HCT116 (cell line): Measurements from ENCODE around the gene ARFIP2.

ENCODE experiments used
- CTCF ChIP-seq, 3 experiments: fragments of 200-600 bp in 1 of 3; sonication (generic) in 1 of 3; IDR thresholded peaks in 2 of 3; conservative IDR thresholded peaks in 1 of 3; 2 replicates each; pipeline ENCODE4 v1.5.1; 2012 to 2017; ENCODE audit warnings: low read depth in 2 of 3, low read length in 2 of 3, antibody characterized with exemption in 1 of 3, borderline replicate concordance in 1 of 3, control low read depth in 1 of 3, mild to moderate bottlenecking in 1 of 3, mixed read lengths in 1 of 3, mixed run types in 1 of 3, moderate library complexity in 1 of 3; ENCODE audit not compliant: insufficient read depth in 1 of 3
- MAX ChIP-seq: IDR thresholded peaks from 2 replicates; pipeline ENCODE4 v1.6.1; 2012
- RAD21 ChIP-seq: IDR thresholded peaks from 2 replicates; pipeline ENCODE4 v1.6.1; 2012; ENCODE audit warnings: low read depth, mild to moderate bottlenecking
- YY1 ChIP-seq: IDR thresholded peaks from 2 replicates; pipeline ENCODE4 v1.6.1; 2011; ENCODE audit warnings: low read length, low read depth, moderate library complexity, mild to moderate bottlenecking; ENCODE audit not compliant: insufficient replicate concordance; ENCODE audit errors: extremely low read depth

GRCh38 chr11:6457581-6458320, 23.4 kb downstream of the ARFIP2 start:
- TF ChIP-seq RAD21 (no peak), YY1 (no peak), CTCF (IDR thresholded peaks at IDR 0.05 in 2 of 3, conservative IDR thresholded peaks at IDR 0.05 in 1 of 3; ENCODE audit: borderline replicate concordance in 1 of 3, insufficient read depth in 1 of 3, low read depth in 2 of 3, low read length in 2 of 3) (no peak), MAX (no peak)
